HepG2 (cell line): ENCODE measurements around the gene MMGT1.

Experiments
- BCL6 ChIP-seq: IDR thresholded peaks from 2 replicates; pipeline ENCODE4 v1.6.1; 2016; ENCODE audit warnings: missing genetic modification reagents, missing compliant biosample characterization
- EEA1 ChIP-seq: sonication (generic); formaldehyde crosslinking; IDR thresholded peaks from 2 replicates; pipeline ENCODE4 v1.5.1; 2020; ENCODE audit warnings: mild to moderate bottlenecking, missing genetic modification reagents, borderline replicate concordance
- HDAC6 ChIP-seq: fragments of 200-600 bp; sonication (generic); IDR thresholded peaks from 2 replicates; pipeline ENCODE4 v1.7.0; 2017; ENCODE audit warnings: mild to moderate bottlenecking, antibody characterized with exemption, low read length, low read depth
- NKX3-1 ChIP-seq: sonication (generic); formaldehyde crosslinking; IDR thresholded peaks from 2 replicates; pipeline ENCODE4 v1.5.0; 2020; ENCODE audit warnings: missing genetic modification reagents
- RELA ChIP-seq: sonication (generic); formaldehyde crosslinking; IDR thresholded peaks from 2 replicates; pipeline ENCODE4 v1.4.0; 2020; ENCODE audit warnings: missing genetic modification reagents
- REPIN1 ChIP-seq: sonication (generic); formaldehyde crosslinking; IDR thresholded peaks from 2 replicates; pipeline ENCODE4 v1.8.0; 2022; ENCODE audit warnings: missing genetic modification reagents, low read depth, mild to moderate bottlenecking, borderline replicate concordance
- USF2 ChIP-seq, 2 experiments: sonication (generic) in 1 of 2; formaldehyde crosslinking in 1 of 2; IDR thresholded peaks; 2 replicates each; pipeline versions ENCODE4 v1.5.1 to v1.6.1; 2011 to 2020; ENCODE audit warnings: borderline replicate concordance in 1 of 2, low read depth in 1 of 2, low read length in 1 of 2, mild to moderate bottlenecking in 1 of 2, missing genetic modification reagents in 1 of 2, moderate library complexity in 1 of 2
- ZFP82 ChIP-seq: sonication (generic); formaldehyde crosslinking; IDR thresholded peaks from 2 replicates; pipeline ENCODE4 v1.5.1; 2020; ENCODE audit warnings: mild to moderate bottlenecking, missing genetic modification reagents, borderline replicate concordance
- ZNF768 ChIP-seq: sonication (generic); formaldehyde crosslinking; IDR thresholded peaks from 2 replicates; pipeline ENCODE4 v1.4.0; 2020; ENCODE audit warnings: missing genetic modification reagents
- TF ChIP-seq, protein P1 (sequence below): sonication (generic); formaldehyde crosslinking; conservative IDR thresholded peaks from 2 replicates; pipeline ENCODE4 v1.4.0; 2020; ENCODE audit warnings: missing genetic modification reagents
- TF ChIP-seq, protein P2 (sequence below): sonication (generic); formaldehyde crosslinking; IDR thresholded peaks from 2 replicates; pipeline ENCODE4 v1.5.0; 2020; ENCODE audit warnings: mild to moderate bottlenecking, missing genetic modification reagents
- TF ChIP-seq, protein P3 (sequence below): sonication (generic); formaldehyde crosslinking; IDR thresholded peaks from 2 replicates; pipeline ENCODE4 v1.5.0; 2020; ENCODE audit warnings: mild to moderate bottlenecking, missing genetic modification reagents, moderate library complexity

DNA sequence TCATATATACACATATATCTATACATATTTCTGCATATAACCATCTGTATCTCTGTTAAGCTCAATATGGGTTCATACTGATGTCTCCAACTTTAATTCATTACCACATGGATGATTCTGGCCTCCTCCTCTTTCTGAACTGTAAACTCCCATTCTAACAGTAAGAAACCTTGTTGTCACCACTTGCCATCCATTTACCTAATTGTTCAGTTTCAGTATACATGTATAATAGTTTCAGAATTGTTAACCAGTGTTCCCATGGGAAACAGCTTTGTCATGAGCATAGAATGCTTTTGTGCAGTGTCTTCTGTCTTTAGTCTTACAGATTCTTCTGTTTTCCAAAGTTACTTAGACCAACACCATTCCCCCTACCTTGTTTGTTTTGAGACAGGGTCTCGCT lies 47.4 kb upstream of the MMGT1 start:
- TF ChIP-seq HDAC6 (no peak), EEA1 (CRISPR knock-in tag) (no peak), ZFP82 (CRISPR knock-in tag) (no peak), BCL6 (CRISPR knock-in tag) (no peak), ZNF768 (CRISPR knock-in tag) (no peak), NKX3-1 (CRISPR knock-in tag) (no peak), RELA (CRISPR knock-in tag) (no peak), REPIN1 (CRISPR knock-in tag) (no peak), USF2 (IDR thresholded peaks at IDR 0.05; ENCODE audit: low read depth, low read length) (no peak), USF2 (CRISPR knock-in tag; IDR thresholded peaks at IDR 0.05; ENCODE audit: borderline replicate concordance) (no peak)
- TF ChIP-seq, protein P1, sequence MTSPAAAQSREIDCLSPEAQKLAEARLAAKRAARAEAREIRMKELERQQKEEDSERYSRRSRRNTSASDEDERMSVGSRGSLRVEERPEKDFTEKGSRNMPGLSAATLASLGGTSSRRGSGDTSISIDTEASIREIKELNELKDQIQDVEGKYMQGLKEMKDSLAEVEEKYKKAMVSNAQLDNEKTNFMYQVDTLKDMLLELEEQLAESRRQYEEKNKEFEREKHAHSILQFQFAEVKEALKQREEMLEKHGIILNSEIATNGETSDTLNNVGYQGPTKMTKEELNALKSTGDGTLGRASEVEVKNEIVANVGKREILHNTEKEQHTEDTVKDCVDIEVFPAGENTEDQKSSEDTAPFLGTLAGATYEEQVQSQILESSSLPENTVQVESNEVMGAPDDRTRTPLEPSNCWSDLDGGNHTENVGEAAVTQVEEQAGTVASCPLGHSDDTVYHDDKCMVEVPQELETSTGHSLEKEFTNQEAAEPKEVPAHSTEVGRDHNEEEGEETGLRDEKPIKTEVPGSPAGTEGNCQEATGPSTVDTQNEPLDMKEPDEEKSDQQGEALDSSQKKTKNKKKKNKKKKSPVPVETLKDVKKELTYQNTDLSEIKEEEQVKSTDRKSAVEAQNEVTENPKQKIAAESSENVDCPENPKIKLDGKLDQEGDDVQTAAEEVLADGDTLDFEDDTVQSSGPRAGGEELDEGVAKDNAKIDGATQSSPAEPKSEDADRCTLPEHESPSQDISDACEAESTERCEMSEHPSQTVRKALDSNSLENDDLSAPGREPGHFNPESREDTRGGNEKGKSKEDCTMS (CRISPR knock-in tag), result no peak
- TF ChIP-seq, protein P2, sequence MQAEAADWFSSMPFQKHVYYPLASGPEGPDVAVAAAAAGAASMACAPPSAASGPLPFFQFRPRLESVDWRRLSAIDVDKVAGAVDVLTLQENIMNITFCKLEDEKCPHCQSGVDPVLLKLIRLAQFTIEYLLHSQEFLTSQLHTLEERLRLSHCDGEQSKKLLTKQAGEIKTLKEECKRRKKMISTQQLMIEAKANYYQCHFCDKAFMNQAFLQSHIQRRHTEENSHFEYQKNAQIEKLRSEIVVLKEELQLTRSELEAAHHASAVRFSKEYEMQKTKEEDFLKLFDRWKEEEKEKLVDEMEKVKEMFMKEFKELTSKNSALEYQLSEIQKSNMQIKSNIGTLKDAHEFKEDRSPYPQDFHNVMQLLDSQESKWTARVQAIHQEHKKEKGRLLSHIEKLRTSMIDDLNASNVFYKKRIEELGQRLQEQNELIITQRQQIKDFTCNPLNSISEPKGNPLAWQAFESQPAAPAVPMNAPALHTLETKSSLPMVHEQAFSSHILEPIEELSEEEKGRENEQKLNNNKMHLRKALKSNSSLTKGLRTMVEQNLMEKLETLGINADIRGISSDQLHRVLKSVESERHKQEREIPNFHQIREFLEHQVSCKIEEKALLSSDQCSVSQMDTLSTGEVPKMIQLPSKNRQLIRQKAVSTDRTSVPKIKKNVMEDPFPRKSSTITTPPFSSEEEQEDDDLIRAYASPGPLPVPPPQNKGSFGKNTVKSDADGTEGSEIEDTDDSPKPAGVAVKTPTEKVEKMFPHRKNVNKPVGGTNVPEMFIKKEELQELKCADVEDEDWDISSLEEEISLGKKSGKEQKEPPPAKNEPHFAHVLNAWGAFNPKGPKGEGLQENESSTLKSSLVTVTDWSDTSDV (CRISPR knock-in tag), result no peak
- TF ChIP-seq, protein P3, sequence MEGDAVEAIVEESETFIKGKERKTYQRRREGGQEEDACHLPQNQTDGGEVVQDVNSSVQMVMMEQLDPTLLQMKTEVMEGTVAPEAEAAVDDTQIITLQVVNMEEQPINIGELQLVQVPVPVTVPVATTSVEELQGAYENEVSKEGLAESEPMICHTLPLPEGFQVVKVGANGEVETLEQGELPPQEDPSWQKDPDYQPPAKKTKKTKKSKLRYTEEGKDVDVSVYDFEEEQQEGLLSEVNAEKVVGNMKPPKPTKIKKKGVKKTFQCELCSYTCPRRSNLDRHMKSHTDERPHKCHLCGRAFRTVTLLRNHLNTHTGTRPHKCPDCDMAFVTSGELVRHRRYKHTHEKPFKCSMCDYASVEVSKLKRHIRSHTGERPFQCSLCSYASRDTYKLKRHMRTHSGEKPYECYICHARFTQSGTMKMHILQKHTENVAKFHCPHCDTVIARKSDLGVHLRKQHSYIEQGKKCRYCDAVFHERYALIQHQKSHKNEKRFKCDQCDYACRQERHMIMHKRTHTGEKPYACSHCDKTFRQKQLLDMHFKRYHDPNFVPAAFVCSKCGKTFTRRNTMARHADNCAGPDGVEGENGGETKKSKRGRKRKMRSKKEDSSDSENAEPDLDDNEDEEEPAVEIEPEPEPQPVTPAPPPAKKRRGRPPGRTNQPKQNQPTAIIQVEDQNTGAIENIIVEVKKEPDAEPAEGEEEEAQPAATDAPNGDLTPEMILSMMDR (CRISPR knock-in tag), result no peak
